Liver (tissue), 9 donors: ENCODE data around the gene ZNF185. TPM values are rescaled to one million over a fixed set of nuclear protein-coding genes. Genes with fewer than 3 reads are reported as not detected.

Source experiments
- DNase-seq: peaks from one replicate; pipeline ENCODE4 v3.0.0-alpha.2; 2017; ENCODE audit warnings: low spot score
- H3K27ac ChIP-seq, 2 donors: one replicate each; pipeline ENCODE4 v1.7.0; 2013; ENCODE audit warnings: inconsistent platforms in 2 of 2, low read length in 2 of 2, control low read depth in 1 of 2, low read depth in 1 of 2, mild to moderate bottlenecking in 1 of 2
- H3K27me3 ChIP-seq, 4 donors: one replicate each; pipeline versions ENCODE4 v1.6.1 to v1.7.0; 2013; ENCODE audit warnings: low read length in 3 of 4, inconsistent platforms in 1 of 4, mild to moderate bottlenecking in 1 of 4, moderate library complexity in 1 of 4; ENCODE audit not compliant: control insufficient read depth in 4 of 4, insufficient read depth in 4 of 4
- H3K36me3 ChIP-seq, 4 donors: one replicate each; pipeline versions ENCODE4 v1.6.1 to v1.7.0; 2013; ENCODE audit warnings: low read length in 3 of 4, mild to moderate bottlenecking in 3 of 4, low read depth in 1 of 4, moderate library complexity in 1 of 4; ENCODE audit not compliant: control insufficient read depth in 4 of 4, insufficient read depth in 3 of 4
- H3K4me1 ChIP-seq, 4 donors: one replicate each; pipeline versions ENCODE4 v1.6.1 to v1.7.0; 2013; ENCODE audit warnings: low read length in 3 of 4, mild to moderate bottlenecking in 3 of 4, moderate library complexity in 1 of 4; ENCODE audit not compliant: control insufficient read depth in 4 of 4, insufficient read depth in 4 of 4
- H3K4me3 ChIP-seq, 3 donors: one replicate each; pipeline versions ENCODE4 v1.6.1 to v1.7.0; 2013; ENCODE audit warnings: low read length in 3 of 3, control low read depth in 1 of 3, low read depth in 1 of 3, mild to moderate bottlenecking in 1 of 3
- H3K9ac ChIP-seq, 2 donors: one replicate each; pipeline ENCODE4 v1.7.0; 2013; ENCODE audit warnings: low read length in 2 of 2, mild to moderate bottlenecking in 2 of 2, moderate library complexity in 2 of 2, control low read depth in 1 of 2, low read depth in 1 of 2
- H3K9me3 ChIP-seq, 4 donors: one replicate each; pipeline versions ENCODE4 v1.6.1 to v1.7.0; 2013; ENCODE audit warnings: low read length in 3 of 4; ENCODE audit not compliant: control insufficient read depth in 4 of 4
- EGR1 ChIP-seq, 2 donors: IDR thresholded peaks; 2 replicates each; pipeline ENCODE4 v1.6.1; 2016 to 2018; ENCODE audit warnings: antibody characterized with exemption in 2 of 2, low read depth in 2 of 2
- GABPA ChIP-seq, 2 donors: IDR thresholded peaks in 1 of 2; conservative IDR thresholded peaks in 1 of 2; 2 replicates each; pipeline ENCODE4 v1.6.1; 2016; ENCODE audit warnings: antibody characterized with exemption in 2 of 2, mild to moderate bottlenecking in 1 of 2, moderate library complexity in 1 of 2
- HNF4A ChIP-seq, 2 donors: conservative IDR thresholded peaks; 2 replicates each; pipeline ENCODE4 v1.6.1; 2016; ENCODE audit warnings: antibody characterized with exemption in 2 of 2, mild to moderate bottlenecking in 2 of 2
- HNF4G ChIP-seq: IDR thresholded peaks from 2 replicates; pipeline ENCODE4 v1.6.1; 2016; ENCODE audit warnings: antibody characterized with exemption
- JUND ChIP-seq, 2 donors: IDR thresholded peaks; 2 replicates each; pipeline ENCODE4 v1.6.1; 2016; ENCODE audit warnings: antibody characterized with exemption in 2 of 2
- WGBS: extraction: QIAGEN DNeasy Blood & Tissue Kit; methylation state at CpG from one replicate; pipeline ENCODE4 v1.1.7; 2013; 5-methylcytosine and 5-hydroxymethylcytosine counted together
- polyA plus RNA-seq, 2 donors: library from polyadenylated mRNA; stranded (reverse) in 1 of 2; unstranded in 1 of 2; fragments of 200-250 nt in 1 of 2; fragments of >200 nt in 1 of 2; fragmentation: Nextera tagmentation in 1 of 2; extraction: Ambion mirVana in 1 of 2; gene quantifications; one replicate each; pipeline versions ENCODE4 v1.2.1 to v1.2.3, GENCODE V29; 2013 to 2015
- total RNA-seq, 2 donors: library from RNA; depleted of rRNA; stranded (reverse); fragments of >200 nt; gene quantifications; one replicate each; pipeline ENCODE4 v1.2.3, GENCODE V29; 2014
- TF ChIP-seq, protein P1 (sequence below): IDR thresholded peaks from 2 replicates; pipeline ENCODE4 v1.6.1; 2016; ENCODE audit warnings: antibody characterized with exemption
- TF ChIP-seq, protein P2 (sequence below): IDR thresholded peaks from 2 replicates; pipeline ENCODE4 v1.6.1; 2016; ENCODE audit warnings: antibody characterized with exemption, mild to moderate bottlenecking
- TF ChIP-seq, protein P3 (sequence below): IDR thresholded peaks from 2 replicates; pipeline ENCODE4 v1.6.1; 2016; ENCODE audit warnings: antibody characterized with exemption
- donor health status: healthy.
- donor health status: healthy.
- donor health status: healthy.
- donor health status: healthy.
- donor health status: healthy.

ZNF185 gene
- total and polyA plus RNA-seq, 4 donors, result 0.44 to 3.2 (median 0.94) TPM

DNA sequence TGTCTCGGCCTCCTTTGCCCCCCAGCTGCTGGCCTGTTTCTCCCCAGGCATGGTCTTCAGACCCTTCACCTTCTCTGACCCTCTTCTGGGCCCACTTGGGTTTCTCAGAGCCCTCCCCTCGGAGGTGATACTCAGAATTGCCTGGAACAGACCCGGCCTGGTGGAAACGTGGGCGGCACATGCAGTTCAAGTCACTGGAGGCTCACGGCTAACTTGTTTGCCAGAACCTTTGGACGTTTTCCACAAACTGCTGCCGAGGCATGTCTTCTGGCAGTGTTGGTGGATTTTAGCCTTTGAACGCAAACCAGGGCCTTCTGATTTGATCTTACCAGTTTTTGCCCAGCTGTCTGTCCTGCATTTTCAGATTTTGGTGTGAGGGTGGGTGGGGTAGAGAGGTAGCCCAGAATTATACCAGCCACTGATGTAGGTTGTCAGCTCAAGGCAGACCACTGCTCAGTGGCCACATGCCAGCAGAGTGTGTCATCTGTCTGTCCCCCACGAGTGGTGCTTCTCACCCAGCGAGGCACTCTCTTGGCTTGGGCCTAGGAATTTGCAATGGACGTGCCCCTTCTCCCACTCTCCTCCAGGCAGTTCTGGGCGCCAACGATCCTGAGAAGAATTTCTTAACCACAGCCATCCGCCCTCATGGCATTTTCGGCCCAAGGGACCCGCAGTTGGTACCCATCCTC lies 32.5 kb upstream of the ZNF185 start:
- DNase-seq, result no peak
- Histone ChIP-seq H3K9me3 (no peaks in the 10 kb centered on the region), H3K4me3 (no peak overlapping the region), H3K4me1 (no peaks in the 10 kb centered on the region), H3K27me3 (no peaks in the 10 kb centered on the region), H3K9ac (no peak overlapping the region), H3K27ac (no peak overlapping the region), H3K36me3 (peaks cover 8 to 60% (median 26%) of the 10 kb centered on the region in 4 donors)
- WGBS, result 82% methylated on average over 17 of the region's 17 CpGs
- TF ChIP-seq, protein P1, sequence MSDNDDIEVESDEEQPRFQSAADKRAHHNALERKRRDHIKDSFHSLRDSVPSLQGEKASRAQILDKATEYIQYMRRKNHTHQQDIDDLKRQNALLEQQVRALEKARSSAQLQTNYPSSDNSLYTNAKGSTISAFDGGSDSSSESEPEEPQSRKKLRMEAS, result no peak
- TF ChIP-seq, protein P2, sequence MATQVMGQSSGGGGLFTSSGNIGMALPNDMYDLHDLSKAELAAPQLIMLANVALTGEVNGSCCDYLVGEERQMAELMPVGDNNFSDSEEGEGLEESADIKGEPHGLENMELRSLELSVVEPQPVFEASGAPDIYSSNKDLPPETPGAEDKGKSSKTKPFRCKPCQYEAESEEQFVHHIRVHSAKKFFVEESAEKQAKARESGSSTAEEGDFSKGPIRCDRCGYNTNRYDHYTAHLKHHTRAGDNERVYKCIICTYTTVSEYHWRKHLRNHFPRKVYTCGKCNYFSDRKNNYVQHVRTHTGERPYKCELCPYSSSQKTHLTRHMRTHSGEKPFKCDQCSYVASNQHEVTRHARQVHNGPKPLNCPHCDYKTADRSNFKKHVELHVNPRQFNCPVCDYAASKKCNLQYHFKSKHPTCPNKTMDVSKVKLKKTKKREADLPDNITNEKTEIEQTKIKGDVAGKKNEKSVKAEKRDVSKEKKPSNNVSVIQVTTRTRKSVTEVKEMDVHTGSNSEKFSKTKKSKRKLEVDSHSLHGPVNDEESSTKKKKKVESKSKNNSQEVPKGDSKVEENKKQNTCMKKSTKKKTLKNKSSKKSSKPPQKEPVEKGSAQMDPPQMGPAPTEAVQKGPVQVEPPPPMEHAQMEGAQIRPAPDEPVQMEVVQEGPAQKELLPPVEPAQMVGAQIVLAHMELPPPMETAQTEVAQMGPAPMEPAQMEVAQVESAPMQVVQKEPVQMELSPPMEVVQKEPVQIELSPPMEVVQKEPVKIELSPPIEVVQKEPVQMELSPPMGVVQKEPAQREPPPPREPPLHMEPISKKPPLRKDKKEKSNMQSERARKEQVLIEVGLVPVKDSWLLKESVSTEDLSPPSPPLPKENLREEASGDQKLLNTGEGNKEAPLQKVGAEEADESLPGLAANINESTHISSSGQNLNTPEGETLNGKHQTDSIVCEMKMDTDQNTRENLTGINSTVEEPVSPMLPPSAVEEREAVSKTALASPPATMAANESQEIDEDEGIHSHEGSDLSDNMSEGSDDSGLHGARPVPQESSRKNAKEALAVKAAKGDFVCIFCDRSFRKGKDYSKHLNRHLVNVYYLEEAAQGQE, result no peak
- TF ChIP-seq EGR1 (IDR thresholded peaks at IDR 0.05; ENCODE audit: low read depth in 2 of 2) (no peak), HNF4A (conservative IDR thresholded peaks at IDR 0.05) (no peak)

DNA sequence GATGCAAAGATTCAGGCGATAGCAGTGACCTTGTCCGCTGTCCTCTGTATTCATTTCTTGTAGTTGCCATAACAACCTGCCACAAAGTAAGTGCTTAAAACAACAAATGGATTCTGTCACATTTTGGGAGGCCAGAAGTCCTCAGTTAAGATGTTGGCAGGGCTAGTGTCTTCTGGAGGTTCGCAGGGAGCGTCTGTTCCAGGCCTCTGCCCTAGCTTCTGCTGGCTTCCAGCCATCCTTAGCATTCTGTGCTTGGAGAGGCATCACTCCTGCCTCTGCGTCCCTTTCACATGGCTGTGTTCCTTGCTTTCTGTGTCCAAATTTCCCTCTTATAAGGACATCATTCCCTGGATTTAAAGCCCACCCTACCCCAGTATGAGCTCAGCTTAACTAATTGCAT lies 31.5 kb upstream of the ZNF185 start:
- no peak overlapping the region for H3K27ac ChIP-seq
- H3K27me3 ChIP-seq, result no peaks in the 10 kb centered on the region
- H3K4me3 ChIP-seq, result no peak overlapping the region
- no peak for DNase-seq
- H3K4me1 ChIP-seq, result no peaks in the 10 kb centered on the region
- 92% methylated on average over 5 of the region's 5 CpGs for WGBS
- H3K9me3 ChIP-seq, result no peaks in the 10 kb centered on the region
- H3K36me3 ChIP-seq, result peaks cover 8 to 58% (median 25%) of the 10 kb centered on the region in 4 donors
- no peak overlapping the region for H3K9ac ChIP-seq
- TF ChIP-seq EGR1 (IDR thresholded peaks at IDR 0.05; ENCODE audit: low read depth in 2 of 2), result no peak
- TF ChIP-seq, protein P3, sequence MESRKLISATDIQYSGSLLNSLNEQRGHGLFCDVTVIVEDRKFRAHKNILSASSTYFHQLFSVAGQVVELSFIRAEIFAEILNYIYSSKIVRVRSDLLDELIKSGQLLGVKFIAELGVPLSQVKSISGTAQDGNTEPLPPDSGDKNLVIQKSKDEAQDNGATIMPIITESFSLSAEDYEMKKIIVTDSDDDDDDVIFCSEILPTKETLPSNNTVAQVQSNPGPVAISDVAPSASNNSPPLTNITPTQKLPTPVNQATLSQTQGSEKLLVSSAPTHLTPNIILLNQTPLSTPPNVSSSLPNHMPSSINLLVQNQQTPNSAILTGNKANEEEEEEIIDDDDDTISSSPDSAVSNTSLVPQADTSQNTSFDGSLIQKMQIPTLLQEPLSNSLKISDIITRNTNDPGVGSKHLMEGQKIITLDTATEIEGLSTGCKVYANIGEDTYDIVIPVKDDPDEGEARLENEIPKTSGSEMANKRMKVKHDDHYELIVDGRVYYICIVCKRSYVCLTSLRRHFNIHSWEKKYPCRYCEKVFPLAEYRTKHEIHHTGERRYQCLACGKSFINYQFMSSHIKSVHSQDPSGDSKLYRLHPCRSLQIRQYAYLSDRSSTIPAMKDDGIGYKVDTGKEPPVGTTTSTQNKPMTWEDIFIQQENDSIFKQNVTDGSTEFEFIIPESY, result no peak
- no peak for TF ChIP-seq GABPA (IDR thresholded peaks at IDR 0.05 in 1 of 2, conservative IDR thresholded peaks at IDR 0.05 in 1 of 2)
- no peak for TF ChIP-seq HNF4G
- TF ChIP-seq, protein P2, result no peak
- TF ChIP-seq JUND (IDR thresholded peaks at IDR 0.05), result no peak
